HG02588 (cell line): ENCODE results near the gene MDN1.
"Not testable (repeated sequence)": the region's sequence is repeated elsewhere in the genome, so short reads cannot be mapped to it uniquely, and the experiment has no call there.

Experiments used
- ATAC-seq: cut with Tn5 transposase; IDR thresholded peaks from one replicate; pipeline ENCODE4 v1.9.1; 2021; ENCODE audit warnings: mild to moderate bottlenecking, moderate library complexity; ENCODE audit not compliant: unreplicated experiment

MDN1 gene

DNA sequence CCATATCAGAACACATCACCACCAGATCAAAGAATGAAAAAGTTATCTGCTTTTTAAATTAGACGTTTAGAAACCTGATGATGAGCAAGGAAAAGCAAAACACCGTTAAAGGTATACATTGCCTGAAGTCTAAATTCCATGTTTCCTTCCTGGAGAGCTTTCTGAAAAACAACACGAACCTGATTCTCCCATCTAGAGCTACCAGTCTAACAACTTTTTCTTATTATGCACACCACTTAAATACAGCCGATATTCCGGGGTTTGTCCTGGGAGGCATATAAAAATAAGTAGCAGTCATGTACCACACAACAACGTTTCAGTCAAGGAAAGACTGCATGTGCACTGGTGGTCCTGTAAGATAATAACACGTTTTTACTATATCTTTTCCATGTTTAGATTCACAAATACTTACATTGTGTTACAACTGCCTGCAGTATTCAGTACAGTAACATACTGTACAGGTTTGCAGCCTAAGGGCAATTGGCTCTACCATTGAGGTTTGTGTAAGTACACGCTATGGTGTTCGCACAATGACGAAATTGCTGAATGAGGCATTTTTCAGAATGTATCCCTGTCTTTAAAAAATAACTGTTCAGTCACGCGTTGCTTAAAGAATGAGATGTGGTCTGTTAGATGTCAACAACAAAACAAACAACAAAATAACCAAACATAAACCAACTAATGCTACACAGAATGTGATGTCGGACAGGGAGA lies 162.0 kb downstream of the MDN1 start:
- no peak for ATAC-seq

DNA sequence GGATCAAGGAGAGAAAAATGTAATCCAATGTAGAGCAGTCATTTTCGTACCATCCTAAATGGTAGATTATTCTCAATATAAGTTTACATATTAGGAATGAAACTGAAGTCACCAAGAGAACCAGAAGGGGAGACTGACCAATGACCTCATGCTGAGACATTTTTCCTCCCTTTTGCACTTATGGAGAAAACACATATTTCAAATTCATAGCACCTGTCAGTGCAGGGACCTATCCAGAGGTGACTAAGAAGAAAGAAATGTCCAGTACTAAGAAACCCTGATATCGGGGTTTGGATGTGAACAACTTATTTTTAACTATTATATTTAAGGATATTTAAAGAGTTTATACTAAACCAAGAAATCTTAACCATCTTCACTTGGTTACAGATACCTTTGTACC lies 164.5 kb downstream of the MDN1 start:
- ATAC-seq: no peak

DNA sequence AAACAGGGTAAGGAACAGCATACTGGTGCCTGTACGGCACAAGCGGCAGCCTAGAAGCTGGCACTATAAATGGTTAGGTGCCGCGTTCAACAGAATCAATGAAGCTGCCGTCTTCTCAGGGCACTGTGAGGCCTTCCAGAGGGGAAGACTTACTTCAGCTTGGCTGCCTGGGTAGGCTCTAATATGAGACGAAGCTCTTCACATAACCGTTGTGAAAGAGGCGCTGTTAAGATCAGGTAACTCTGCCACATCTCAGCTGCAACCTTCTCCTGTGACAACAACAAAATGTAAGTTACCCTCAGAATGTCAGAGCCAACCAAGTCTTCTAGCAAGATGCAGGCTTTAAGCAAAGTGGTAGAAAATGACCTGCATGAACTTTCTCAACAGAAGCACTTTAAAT lies 169.0 kb downstream of the MDN1 start:
- ATAC-seq: no peak

DNA sequence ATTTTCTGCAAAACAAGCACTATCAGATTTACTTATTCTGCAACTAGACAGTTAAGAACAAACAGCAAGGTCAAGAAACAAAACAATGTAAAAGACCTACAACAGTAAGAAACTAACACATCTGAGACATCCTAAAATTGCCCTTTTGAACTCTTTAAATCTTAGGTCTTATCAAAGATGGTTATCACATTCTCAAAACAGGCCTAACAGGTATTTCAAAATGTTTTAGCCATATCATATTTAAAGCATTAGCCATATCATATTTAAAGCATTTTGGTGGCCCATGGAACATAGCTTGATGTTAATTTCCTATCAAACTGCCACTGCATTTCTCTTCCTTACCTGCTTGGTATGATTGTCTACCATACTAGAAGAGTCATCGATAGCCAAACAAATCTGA lies 169.9 kb downstream of the MDN1 start:
- ATAC-seq: no peak

DNA sequence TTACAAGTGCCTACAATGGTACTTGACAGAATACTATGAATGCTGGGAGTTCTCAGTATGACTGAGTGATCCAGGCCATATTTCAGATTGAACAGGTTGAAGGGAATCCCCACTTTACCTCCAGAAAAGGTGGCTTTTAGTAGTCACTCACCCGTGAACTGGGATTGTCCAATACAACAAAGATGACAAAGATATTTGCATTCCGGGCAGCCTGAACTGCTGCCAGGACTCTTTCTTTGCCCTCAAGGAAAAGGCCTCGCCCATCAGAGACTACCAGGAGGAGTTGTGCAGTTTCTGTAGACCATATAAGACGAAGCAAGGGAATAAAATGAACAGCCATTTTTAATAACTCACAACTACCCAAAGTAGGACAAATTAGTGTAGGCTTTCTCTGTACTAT lies 174.7 kb downstream of the MDN1 start:
- ATAC-seq: no peak

DNA sequence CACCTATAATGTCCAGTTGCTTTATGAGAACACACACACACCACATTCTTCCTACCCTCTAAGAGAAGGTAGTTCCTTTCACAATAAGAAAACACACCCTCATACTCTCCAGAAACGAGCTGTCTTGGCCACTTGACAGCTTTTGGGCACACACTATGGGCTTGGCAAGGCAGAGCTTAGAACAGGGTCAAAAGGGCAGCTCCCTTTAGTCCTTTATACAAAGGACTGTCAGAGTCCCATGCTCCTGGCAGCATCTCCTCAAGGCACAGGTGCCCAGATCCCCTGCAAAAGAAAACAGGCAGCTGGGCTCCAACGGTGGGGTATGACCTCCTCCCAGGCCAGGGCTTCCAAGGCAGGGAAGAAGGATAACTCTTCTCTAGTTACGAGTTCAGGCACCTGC lies 176.2 kb downstream of the MDN1 start:
- ATAC-seq: no peak

DNA sequence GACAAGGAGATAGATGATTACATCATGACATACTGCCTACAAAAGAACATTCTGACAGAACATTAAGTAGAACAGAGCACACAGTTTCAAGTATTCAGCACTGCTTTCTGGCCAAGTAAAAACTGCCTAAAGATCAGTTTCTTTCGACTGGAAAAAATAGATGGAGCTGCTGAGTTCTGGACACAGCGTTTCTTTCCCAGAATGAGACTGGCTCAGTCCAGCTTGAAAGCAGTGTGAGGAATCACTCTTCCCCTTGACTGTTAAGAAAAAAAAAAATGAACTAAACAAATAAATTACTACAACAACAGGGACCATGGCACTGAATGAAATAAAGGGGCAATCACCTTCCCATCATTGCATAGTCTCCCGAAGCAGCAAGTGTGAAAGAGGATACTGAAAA lies 176.6 kb downstream of the MDN1 start:
- ATAC-seq: no peak

DNA sequence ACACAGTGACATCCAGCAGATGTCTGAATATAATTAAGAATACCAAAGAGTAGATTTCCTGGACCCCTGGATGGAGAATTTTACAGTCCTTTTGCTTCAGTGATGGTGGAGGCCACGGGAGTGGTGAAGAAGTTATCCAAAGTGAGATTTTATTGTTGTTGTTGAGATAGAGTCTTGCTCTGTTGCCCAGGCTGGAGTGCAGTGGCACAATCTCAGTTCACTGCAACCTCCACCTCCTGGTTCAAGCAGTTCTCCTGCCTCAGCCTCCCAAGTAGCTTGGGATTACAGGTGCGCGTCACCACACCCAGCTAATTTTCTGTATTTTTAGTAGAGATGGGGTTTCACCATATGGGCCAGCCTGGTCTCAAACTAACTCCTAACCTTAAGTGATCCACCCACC lies 178.0 kb downstream of the MDN1 start:
- not testable (repeated sequence) for ATAC-seq

DNA sequence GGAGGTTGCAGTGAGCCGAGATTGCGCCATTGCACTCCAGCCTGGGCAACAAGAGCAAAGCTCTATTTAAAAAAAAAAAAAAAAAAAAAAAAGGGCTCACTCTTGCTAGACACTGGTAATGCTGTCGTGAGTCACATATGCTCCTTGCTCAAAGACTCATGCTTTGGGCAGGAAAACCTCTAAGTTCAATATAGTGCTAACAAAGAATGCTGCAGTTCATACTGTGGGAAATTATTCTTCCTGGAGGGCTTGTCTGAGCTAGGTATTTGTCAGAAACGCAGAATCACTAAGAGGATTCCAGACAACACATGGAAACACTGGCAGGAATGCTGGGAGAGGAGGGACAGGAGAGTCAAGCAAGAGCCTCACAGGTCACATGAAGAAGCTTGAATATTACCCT lies 178.8 kb downstream of the MDN1 start:
- no peak for ATAC-seq

DNA sequence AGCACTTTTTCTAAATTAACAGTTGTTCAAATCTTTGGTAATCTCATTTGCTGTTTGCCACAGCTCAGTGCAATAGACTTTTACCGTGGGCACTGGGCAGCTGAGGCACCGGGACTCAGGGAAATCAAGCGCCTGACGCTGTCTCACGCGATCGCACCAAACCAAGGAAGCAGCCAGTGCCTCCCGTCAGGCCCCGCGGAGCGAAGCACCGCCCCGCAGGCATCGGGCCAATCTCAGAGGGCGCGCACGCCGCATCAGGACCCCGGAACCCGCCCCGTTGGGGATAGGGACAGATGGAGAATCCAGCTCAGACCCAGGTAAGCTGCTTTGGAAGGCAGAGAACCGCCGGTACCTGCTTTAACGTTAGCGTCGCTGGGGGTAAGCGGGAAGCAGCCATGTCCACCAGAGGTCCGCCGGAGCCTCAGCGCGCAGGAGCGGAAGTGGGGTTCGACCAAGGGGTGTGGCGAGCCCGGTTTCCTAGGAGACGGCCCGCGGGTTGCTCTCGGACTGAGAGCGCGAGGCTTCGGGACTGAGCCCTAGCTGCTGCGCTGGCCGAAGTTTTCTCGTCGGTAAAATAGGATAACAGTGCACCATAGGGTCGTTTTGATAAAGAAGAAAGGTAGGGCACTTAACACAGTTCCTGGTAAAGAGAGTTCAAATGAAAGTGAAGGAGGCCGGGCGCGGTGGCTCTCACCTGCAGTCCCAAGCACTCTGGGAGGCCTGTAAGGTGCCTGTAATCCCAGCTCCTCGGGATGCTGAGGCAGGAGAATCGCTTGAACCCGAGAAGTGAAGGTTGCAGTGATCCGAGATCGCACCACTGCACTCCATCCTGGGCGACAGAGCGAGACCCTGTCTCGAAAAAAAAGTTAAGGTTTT lies 181.0 kb downstream of the MDN1 start, which contains the start of gene LYRM2:
LYRM2 (minus strand) TSS at position 428 of the 876 bp plus-strand sequence; CDS start at position 397, 31 bp downstream.
- peak; percentile 99 for ATAC-seq

DNA sequence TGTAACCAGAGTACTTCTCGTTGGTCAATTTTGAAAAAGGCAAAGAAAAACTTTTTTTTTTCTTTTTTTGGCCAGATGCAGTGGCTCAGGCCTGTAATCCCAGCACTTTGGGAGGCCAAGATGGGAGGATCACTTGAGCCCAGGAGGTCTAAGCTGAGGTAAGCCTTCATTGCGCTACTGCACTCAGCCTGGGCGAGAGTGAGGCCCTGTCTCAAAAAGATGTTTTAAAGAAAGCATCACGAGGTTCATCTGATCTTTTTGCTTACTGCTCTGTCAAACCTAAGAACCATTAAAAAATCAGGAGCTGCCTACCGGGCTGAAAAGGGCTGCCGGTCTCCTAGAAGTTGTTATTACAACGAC lies 181.7 kb downstream of the MDN1 start:
- ATAC-seq: no peak

DNA sequence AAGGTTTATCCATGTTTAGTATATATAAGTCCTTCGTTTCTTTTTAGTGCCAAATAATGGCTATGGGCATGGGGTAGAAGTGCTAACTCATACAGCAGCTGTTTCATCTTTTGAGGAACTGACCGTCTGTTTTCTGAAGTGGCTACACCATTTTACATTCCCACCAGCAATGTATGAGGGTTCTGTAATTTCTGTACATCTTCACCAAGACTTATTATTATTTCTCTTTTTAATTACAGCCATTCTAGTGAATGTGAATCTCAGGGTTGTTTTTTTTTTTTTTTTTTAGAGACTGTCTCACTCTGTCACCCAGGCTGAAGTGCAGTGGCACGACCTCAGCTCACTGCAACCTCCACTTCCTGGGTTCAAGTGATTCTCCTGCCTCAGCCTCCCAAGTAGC lies 183.2 kb downstream of the MDN1 start:
- not testable (repeated sequence) for ATAC-seq

DNA sequence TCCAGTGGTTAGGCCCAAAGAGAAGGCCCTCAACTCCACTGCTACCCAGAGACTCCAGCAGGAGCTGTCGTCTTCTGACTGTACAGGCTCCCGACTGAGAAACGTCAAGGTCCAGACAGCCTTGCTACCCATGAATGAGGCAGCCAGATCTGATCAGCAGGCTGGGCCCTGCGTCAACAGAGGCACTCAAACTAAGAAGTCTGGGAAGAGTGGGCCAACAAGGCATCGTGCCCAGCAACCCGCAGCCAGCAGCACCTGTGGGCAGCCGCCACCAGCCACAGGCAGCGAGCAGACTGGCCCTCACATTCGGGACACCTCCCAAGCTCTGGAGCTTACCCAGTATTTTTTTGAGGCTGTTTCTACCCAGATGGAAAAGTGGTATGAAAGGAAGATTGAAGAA lies 189.1 kb downstream of the MDN1 start:
- no peak for ATAC-seq

DNA sequence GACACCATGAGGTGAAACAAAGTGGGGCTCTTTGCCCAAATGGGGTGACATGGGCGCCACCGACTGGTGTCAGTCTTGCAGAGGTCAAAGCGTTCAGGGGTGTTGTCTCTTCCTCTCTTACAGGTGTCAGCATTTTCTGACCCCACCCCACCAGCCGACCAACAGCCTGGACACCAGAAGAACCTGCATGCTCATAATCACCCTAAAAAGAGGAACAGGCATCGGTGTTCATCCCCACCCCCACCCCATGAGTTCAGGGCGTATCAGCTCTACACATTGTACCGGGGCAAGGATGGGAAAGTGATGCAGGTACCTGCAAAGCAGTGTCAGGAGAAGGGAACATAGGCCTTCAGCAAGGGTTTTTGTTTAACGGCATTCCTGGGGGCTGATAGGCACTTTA lies 195.8 kb downstream of the MDN1 start:
- ATAC-seq: no peak

DNA sequence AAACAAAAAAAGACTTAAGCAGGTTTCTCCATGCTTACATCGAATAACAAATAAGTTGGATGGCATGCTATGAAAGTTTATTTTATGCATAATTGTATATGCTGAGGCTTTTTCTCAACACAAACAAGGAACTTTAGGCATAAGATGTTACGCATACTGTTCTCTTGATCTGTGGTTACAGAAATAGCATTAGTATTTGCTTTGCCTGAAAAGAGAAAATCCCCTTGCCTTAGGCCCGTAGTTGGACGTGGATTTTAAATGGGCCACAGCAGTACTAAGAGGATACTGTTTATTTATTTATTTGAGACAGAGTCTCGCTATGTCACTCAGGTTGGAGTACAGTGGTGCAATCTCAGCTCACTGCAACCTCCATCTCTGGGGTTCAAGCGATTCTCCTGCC lies 200.0 kb downstream of the MDN1 start:
- ATAC-seq: no peak

DNA sequence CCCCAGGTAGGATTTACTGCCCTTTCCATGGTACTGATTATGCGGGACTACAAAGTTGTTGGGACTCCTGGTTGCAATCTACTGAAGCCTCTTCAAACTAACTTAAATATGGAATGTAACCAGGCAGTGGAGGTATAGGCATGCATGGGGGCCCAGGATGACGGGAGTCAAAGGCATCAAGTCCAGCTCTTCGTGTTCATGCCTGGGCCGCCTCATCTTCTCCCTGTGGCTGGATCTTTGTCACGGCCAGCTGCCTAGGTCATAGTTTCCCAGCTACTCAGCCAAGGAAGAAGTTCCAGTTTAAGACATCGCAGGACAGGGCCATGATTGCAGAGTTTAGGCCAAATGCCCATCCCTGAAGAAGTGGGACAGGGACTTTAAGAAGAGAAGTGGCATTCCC lies 201.6 kb downstream of the MDN1 start:
- ATAC-seq: no peak

DNA sequence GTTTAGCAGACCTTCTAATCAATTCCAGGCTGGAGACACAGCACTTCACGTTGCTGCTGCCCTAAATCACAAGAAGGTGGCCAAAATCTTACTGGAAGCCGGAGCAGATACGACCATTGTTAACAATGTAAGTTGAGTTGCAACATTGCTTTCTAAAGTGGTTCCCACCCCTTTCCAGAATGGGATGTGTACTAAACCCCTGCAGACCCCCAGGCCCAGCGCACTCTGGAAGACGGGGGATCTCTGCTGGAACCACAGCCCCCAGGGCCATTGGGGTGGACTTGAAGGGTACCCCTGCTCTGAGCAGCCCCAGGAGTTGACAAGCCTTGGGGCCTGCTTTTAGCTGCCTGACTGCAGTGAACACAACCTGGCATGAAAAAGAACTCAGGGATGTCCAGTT lies 203.1 kb downstream of the MDN1 start:
- ATAC-seq: no peak

DNA sequence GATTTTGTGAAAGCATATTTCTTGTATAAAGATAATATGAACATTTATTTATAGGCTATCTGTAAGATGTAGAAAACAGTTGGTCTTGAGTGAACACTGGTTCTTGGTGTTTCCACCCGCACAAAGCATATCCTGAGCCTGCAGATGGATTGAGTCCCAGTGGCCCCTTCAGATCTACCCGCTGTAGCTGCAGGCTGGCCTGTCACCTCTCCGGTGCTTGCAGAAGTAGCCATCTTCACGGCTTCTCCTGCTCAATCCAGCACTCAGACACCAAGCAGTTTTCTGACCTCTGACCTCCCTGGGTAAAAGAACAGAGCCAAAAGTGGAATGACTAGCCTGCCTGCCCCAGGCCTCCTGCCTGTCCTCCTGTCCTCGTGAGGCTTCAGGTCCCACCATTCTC lies 203.7 kb downstream of the MDN1 start:
- no peak for ATAC-seq

DNA sequence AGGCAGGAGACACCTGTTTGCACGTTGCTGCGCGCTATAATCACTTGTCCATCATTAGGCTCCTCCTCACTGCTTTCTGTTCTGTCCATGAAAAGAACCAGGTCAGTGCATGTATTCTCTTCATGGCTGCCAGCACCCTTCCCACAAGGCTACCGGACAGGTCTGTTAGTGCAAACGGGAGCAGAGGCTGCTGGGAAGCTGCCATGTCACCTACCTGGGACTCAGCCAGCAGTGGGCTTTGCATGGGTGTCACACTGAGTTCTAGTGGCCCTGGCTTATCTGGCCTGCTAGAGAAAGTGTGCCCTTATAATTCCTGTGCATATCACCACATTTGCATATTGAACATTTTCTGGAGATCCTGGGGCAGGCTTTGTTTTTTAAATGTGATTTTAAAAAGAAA lies 205.8 kb downstream of the MDN1 start:
- no peak for ATAC-seq

DNA sequence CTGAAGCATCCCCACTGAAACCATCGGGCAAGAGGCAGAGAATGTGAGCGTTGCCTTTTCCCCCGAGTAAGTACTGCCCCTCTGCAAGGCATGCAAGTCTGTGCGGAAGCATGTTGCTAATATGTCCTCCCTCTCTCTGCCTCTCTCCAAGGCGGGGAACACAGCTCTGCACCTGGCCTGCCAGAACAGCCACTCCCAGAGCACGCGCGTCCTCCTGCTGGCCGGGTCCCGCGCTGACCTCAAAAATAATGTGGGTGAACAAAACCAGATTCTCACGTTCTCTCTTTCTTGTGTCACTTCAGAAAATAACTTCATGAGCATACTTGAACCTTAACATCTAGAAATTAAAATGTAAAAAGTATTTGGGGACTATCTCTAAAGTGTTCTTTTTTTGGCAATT lies 207.5 kb downstream of the MDN1 start:
- ATAC-seq: no peak

DNA sequence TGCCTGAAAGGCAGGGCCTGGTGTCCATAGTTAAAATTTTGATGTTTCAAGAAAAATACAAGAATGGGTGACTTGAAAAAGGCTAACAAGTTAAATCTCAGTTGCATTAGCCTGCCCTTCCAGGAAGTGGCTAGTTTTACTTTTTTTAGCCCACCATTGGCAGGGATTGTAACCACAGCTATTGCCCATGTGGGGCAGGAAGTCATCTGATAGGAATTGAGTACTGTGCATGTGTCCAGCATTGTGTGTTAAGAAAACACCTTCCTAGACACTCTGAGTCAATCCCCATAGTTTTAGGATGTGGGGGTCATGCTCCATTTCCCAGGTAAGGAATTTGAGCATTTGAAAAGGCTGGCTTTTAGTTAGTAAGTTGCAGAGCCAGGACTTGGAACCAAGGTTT lies 207.9 kb downstream of the MDN1 start:
- no peak for ATAC-seq

DNA sequence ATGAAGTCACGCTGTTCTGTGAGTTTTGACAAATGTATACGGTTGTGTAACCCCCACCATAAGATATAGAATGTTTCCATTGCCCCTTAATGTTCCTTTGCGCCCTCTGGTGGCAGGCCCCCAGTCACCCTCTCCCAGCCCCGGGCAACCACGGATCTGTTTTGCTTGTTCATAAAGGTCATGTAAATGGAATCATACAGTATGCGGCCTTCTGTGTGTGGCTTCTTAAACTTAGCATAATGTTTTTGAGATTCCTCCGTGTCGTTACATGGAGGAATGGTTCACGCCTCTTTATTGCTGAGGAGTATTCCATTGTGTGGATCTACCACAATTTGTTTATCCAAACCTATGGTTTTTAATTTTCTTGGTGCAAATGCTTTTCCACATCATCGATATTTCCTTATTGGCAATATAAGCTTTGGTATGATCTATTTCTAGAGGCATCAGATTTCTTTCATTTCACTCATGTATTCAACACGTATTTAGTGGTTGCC lies 209.4 kb downstream of the MDN1 start:
- ATAC-seq: peak; percentile 49
